ENCODE measurements around the gene GGN.

DNA sequence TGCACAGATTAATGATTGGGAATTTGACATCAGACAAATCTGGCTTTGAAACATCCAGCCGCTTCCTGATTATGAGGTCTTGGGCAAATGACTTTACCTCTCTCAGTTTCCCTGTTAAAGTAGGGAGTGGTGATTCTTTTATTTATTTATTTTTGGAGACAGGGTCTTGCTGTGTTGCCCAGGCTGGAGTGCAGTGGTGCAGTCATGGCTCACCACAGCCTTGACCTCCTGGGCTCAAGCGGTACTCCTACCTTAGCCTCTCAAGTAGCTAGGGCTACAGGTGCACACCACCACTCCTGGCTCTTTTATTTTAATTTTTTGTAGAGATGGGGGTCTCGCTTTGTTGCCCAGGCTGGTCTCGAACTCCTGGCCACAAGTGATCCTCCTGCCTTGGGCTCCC is 10.8 kb downstream of the GGN start:
- TF ChIP-seq, protein P1, sequence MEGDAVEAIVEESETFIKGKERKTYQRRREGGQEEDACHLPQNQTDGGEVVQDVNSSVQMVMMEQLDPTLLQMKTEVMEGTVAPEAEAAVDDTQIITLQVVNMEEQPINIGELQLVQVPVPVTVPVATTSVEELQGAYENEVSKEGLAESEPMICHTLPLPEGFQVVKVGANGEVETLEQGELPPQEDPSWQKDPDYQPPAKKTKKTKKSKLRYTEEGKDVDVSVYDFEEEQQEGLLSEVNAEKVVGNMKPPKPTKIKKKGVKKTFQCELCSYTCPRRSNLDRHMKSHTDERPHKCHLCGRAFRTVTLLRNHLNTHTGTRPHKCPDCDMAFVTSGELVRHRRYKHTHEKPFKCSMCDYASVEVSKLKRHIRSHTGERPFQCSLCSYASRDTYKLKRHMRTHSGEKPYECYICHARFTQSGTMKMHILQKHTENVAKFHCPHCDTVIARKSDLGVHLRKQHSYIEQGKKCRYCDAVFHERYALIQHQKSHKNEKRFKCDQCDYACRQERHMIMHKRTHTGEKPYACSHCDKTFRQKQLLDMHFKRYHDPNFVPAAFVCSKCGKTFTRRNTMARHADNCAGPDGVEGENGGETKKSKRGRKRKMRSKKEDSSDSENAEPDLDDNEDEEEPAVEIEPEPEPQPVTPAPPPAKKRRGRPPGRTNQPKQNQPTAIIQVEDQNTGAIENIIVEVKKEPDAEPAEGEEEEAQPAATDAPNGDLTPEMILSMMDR (IDR thresholded peaks at IDR 0.05; ENCODE audit: insufficient read depth, low read depth, low read length) = no peak
- TF ChIP-seq EZH2 (IDR thresholded peaks at IDR 0.05; ENCODE audit: insufficient read depth, low read length) = no peak
